Measurements from ENCODE around the gene DIP2B.

The DIP2B gene

DNA sequence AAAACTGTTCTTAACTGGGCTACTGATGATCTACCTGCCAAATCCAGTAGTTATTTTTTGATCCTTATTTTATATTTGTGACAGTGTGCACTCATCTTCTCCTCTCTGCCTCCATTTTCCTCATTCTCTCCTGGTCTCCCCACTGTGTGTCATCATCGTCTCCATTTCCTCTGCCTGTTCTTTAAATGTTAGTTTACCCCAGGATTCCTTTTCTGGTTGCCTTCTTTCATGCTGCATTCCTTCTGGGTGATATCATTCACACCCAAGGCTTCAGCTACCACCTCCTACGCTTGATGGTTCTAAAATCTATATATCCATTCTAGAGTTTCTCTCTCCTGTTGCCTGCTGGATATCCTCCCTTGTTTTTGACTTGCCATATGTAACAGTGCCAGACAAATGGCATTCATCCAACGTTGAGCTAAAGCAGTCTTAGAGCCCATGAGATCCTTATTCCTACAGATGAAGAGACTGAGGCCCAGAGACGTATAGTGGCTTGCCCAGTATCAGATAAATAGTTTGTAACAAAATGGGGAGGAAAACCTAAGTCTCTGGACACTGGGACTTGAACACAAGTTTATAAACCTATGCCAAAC is 109.5 kb downstream of the DIP2B start:
- no peak for DNase-seq

GRCh38 chr12:50615145-50615906 is 110.5 kb downstream of the DIP2B start:
- no peak for DNase-seq

DNA sequence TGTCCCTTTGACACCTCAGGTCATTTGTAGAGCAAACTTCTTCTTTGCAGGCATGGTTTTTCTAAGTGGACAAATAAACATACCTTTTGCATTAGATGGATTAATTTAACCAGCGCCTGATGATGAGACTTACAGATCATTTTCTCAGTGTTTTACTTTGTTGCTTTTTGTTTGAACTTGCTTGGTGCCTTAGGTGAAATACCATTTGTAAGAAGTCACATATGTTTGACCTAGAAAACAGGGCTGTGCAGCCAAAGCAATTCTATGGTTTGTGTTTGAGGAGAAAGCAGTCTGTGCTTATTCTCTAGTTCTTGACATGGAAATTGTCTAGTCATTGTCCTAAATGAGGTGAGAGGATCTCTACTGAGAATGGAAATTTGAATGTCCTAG is 111.1 kb downstream of the DIP2B start:
- no peak for DNase-seq

GRCh38 chr12:50617657-50618056 is 112.9 kb downstream of the DIP2B start:
- no peak for DNase-seq

- no peak for DNase-seq
Measured at GRCh38 chr12:50618864-50619609, 114.3 kb downstream of the DIP2B start.

- DNase-seq: no peak
Measured at GRCh38 chr12:50619610-50619958, 114.8 kb downstream of the DIP2B start.

DNA sequence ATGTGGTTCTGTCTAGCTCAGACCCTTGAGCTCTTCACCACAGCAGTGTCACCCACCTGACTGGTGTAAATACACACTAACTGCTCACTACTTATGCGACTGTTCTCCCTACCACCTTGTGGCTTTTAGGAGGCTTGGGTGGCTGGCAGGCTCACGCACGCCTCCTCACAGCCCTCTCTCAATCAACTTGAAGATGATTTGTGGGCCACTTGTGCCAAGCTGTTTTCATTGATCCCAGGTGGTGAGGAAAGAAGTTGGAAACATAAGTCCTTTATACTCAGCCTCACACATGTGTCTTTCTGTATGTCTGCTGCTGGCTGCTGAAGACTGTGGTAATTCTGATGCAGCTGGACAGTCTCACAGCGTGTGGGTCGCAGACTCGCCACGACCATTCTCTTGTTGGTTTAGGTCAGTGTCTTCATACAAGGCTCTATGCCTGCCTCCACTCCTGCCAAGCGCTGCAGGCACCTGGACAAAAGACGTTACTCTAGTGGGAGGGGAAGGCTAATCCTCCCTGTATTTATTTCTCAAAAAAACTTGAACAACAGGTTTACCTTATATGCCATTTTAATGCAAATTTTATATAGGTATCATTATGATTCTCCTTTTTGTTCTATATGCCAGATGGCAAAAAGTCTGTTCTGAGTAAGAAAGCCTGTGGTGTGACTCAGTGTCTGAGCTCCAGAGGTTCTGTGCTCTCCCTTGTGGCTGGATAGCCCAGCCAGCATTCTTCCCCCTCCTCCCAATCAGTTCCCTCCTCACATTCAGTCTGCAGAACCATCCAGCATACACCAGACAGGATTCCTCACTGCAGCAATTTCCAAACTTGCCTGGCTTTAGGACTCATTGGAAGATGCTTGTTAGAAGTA is 115.6 kb downstream of the DIP2B start:
- DNase-seq: peak; percentile 67

DNA sequence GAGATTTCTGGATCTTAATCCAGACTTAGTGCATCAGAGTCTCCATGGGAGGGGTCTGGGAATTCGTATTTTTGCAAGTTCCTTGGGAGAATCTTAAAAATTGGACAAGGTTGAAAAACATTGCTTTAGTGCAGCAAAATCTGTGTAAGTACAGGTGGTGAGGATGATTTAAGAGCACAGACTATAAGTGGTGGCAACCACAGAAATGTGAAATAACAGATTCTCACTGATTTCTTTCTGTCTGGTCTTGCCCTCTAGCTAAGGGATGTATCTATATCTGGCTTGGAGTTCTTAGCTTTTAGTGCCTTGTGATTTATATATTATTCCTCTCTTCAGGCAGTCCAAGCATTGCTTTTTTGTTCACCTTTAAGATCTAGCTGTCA is 116.2 kb downstream of the DIP2B start:
- DNase-seq: no peak

DNA sequence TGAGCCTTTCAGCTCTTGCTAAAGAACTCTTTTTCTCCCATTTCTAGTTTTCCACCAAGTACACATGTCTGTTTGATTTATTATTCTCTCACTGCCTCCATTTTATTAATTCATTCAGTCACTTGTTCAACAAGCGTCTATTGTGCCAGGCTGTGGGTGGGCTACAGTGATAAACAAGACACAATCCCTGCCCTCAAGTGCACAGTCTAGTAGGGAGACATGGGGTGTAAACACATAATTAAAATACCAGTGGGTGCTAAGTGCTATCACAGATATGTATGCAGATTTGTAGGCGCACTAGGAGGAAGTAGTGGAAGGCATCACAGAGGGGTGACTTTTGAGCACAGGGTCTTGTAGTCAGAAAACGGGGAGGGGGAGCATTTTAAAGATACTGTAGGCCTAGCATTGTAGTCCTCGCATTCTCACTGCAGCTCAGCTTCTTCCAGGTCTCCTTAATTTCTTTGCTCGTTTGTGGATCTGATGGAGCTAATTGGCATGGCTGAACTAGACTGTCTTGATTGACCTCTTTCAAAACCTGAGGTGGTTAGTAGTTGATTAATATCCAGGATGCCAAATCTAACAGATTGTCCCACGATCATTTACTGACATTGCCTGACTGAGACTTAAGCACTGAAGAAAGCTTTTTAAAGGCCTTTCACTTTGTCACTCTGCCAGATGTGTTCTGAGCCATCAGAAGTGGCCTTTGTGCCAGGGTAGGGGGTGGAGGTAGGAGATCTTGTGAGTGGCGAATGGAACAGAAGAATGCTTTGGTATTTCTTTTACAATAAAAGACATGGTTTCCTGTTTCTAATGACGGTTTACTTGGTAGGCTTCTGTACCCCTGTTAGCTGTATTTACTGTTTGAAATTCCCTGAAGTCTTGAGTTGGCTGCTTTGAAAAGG is 116.9 kb downstream of the DIP2B start:
- peak; percentile 90 for DNase-seq

DNA sequence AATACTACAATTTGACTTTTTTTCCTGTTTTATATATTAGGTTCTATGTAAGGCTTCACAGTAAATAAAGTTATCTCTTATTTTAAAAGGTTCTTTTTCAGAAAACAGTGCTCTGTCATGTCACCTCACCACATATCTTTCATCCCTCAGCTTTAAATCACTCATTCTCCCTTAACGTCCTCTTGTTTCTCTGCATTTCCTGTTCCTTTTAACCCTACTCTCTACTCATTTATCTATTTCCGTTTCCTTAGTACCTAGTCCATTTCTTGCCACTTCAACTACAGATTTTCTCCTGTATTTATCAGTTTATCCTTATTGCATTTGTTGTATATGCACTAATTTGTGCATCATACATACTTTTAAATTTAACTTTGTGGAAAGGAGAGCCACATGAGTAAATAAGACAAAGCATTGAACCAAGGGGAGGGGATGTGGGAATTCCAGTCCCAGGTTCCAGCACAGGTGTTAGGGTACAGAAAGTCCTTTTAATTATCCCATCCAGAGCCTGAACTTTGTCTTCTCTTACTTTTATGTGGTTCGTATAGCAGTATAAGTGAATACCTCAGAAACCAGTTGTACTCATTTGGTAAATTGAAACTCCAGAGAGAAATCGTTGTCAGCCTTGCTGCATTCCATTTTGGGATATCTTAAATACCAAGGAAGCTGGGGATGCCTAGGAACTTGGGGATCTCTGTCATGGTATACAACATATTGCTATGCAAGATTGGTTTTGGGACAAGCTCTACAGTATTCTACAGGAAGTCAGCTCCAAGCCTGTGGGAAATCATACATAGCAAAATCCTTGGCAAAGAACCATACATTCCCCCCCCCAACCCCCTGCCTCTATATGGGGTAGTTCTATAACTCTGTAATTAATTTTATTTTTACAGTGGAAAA is 120.5 kb downstream of the DIP2B start:
- DNase-seq: no peak

DNA sequence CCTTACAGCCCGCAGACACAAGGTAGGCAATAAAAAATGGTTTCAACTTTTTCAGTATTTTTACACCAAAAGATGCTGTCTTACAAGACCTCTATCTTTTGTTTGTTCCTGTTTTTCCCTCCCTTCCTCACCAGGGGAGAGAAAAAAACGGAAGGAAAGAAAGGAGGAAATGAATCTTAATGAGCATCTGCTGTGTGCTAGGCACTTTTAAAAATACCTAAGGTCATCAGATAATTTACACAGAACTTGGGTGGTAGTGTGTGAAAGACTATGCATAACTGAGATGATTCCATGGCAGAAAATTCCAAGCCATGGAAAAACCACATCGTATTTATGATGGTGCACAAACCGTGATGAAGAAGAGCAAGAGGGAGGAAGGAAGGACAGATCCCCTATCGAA is 121.2 kb downstream of the DIP2B start:
- no peak for DNase-seq

GRCh38 chr12:50627491-50627890 is 122.7 kb downstream of the DIP2B start:
- DNase-seq: no peak

DNA sequence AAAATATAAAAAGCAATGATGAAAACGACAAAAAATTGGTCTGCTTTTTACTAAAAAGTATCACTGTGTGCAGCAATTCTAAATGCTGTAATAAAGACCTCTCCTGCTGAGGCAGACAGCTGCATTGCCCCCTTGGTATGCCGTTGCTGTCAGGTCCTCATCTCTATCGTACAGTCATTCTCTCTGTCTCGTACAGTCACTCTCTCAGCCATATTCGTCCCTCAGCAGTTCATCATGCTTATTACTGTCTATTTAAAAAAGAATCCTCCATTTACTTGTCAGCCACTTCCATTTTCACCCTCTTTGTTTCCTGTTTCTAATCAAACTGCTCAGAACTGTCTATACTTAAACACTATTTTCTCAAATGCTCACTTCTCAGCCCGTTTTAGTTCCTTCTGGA is 123.6 kb downstream of the DIP2B start:
- no peak for DNase-seq

- DNase-seq: no peak
Measured at GRCh38 chr12:50633955-50634354, 129.2 kb downstream of the DIP2B start.

DNA sequence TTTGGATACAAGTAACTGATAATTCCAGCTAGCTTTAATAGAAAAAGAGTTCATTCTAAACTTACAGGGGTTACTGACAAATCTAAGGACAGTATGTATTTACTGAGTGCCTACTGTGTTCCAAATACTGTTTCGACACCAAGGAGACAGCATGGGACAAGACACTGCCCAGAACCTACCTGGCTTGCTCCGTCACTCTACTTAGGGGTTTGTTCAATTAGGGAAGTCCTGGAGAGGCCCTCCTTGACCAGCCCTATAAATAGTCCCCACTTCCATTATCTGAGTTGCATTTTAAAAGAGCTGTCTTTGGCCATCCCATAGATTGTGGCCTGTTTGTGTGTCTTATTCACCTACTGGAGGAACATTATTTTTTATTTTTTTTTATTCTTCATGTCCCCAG is 129.6 kb downstream of the DIP2B start:
- DNase-seq: no peak

- peak; percentile 50 for DNase-seq
Measured at GRCh38 chr12:50635364-50635763, 130.6 kb downstream of the DIP2B start.

DNA sequence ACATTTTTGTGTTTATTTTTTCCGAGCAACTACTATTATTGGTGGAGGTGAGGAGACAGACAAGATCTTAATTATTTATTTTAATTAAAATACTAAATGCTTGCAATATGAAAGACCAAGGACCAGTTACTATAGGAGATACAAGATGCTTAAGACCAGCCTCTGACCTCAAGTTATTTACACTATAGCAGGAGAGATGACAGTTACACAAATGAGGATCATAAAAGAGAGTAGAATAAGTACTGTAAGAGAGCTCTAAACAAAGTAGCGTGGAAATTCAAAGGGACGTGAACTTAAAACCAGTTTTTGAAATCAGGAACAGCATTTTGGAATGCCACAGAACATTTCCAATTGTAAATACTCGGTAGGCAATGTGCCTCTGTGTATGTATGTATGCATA is 131.1 kb downstream of the DIP2B start:
- no peak for DNase-seq

- DNase-seq: no peak
Measured at GRCh38 chr12:50636505-50636904, 131.7 kb downstream of the DIP2B start.

DNA sequence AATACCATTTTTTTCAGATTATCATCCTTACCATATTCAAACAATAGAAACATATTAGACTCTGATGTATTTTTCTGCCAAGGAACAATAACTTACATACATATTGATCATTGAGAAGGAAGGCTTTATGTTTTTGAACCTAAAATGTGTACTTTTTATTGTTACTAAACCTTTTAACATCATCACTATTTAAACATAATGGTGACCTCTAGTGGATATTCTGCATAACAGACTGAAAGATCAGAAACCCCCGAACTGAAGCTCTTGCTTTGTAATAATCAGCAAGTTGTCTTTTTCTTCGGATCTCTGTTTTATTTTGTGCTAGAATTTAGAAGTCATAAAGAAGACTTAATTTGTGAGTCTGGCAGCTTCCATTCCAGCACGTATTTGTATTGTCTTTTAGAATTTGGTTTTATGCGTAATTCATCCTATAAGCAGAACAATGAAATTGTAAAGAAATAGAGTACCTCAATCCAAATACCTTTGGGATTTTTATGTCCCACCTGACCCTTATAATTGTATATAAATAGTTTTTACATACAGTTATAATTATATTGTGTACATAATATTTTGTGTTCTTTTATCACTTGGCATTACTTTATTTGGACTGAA is 133.2 kb downstream of the DIP2B start:
- DNase-seq: peak; percentile 69

- no peak for DNase-seq
Measured at GRCh38 chr12:50638482-50638880, 133.7 kb downstream of the DIP2B start.

- no peak for DNase-seq
Measured at GRCh38 chr12:50639721-50640120, 134.9 kb downstream of the DIP2B start.

Data from eye (tissue), 1 donor.